RWPE1 (cell line): ENCODE results near the gene KCNS3.

Source experiments
- CTCF ChIA-PET: fragments of 350-600 bp; sonication (Branson Sonifier 250); formaldehyde crosslinking; extraction: SDS; loops from one replicate; lab custom pipeline; 2021; lab: Yijun Ruan, JAX
- POLR2A ChIA-PET: fragments of 400-600 bp; formaldehyde crosslinking; extraction: SDS; loops from one replicate; lab custom pipeline; 2020; ENCODE audit warnings: antibody characterized with exemption; ENCODE audit not compliant: low non-redundant PET; lab: Yijun Ruan, JAX
- DNase-seq: peaks from one replicate; pipeline ENCODE4 v3.0.0; 2012; ENCODE audit warnings: low spot score
- H3K27ac ChIP-seq: fragments of 450-650 bp; 2 replicates; pipeline ENCODE4 v1.5.1; 2017
- CTCF ChIP-seq: fragments of 450-650 bp; conservative IDR thresholded peaks from 2 replicates; pipeline ENCODE4 v1.5.1; 2017; ENCODE audit warnings: low read depth, mild to moderate bottlenecking

Gene KCNS3

GRCh38 chr2:17845806-17846205, 32.7 kb upstream of the KCNS3 start:
- no peak overlapping the region for H3K27ac ChIP-seq
- ChIA-PET POLR2A (no interaction called here), CTCF (interaction anchor here (1.4 kb wide), 1 partner anchor 304 kb away, joined by 4 read pairs; no protein-coding TSS in a partner anchor)
- no peak for DNase-seq
- TF ChIP-seq CTCF: no peak

- no peak for TF ChIP-seq CTCF
- H3K27ac ChIP-seq: no peak overlapping the region
- CTCF ChIA-PET: interaction anchor here (0.5 to 1.4 kb wide), 3 partner anchors 16 to 303 kb away, joined by 3 to 4 read pairs (median 4); no protein-coding TSS in a partner anchor
- POLR2A ChIA-PET: no interaction called here
- no peak for DNase-seq
Observed at GRCh38 chr2:17846676-17847075, 31.8 kb upstream of the KCNS3 start.

GRCh38 chr2:17847236-17847635, 31.2 kb upstream of the KCNS3 start:
- POLR2A ChIA-PET: no interaction called here
- CTCF ChIA-PET: interaction anchor here (1.4 kb wide), 1 partner anchor 302 kb away, joined by 4 read pairs; no protein-coding TSS in a partner anchor
- TF ChIP-seq CTCF: no peak
- DNase-seq: no peak
- H3K27ac ChIP-seq: no peak overlapping the region

GRCh38 chr2:17849275-17849674, 29.2 kb upstream of the KCNS3 start:
- CTCF ChIA-PET: interaction anchor here (0.6 kb wide), 1 partner anchor 294 kb away, joined by 3 read pairs; no protein-coding TSS in a partner anchor
- no peak overlapping the region for H3K27ac ChIP-seq
- TF ChIP-seq CTCF: no peak
- DNase-seq: no peak
- POLR2A ChIA-PET: no interaction called here

GRCh38 chr2:17850151-17850550, 28.3 kb upstream of the KCNS3 start:
- ChIA-PET POLR2A (no interaction called here), CTCF (interaction anchor here (0.6 kb wide), 1 partner anchor 299 kb away, joined by 3 read pairs; no protein-coding TSS in a partner anchor)
- TF ChIP-seq CTCF: no peak
- no peak for DNase-seq
- H3K27ac ChIP-seq: no peak overlapping the region

GRCh38 chr2:17851731-17852585, 26.5 kb upstream of the KCNS3 start:
- TF ChIP-seq CTCF: peak; percentile 91
- H3K27ac ChIP-seq: no peak overlapping the region
- ChIA-PET CTCF (interaction anchor here (0.5 to 2.0 kb wide), 9 partner anchors 15 to 526 kb away, joined by 3 to 6 read pairs (median 4); no protein-coding TSS in a partner anchor), POLR2A (no interaction called here)
- DNase-seq: peak; percentile 74
